Activated T-helper 2 cell treated with anti-CD3 and anti-CD28 coated beads, Interferon-gamma antibody, Interleukin-2, Interleukin-4, amounts not matched to agents 10 μg/mL and 5 μg/mL and 100 μg/mL, durations not matched to agents 14 hours and 24 hours and 36 hours (primary cell): ENCODE measurements around the gene KRT9. TPM values are rescaled to one million over a fixed set of nuclear protein-coding genes. Genes with fewer than 3 reads are reported as not detected.
"Not testable (repeated sequence)": the region's sequence is repeated elsewhere in the genome, so short reads cannot be mapped to it uniquely, and the experiment has no call there.

Experiments
- DNase-seq: peaks from one replicate; pipeline ENCODE4 v3.0.0; 2021; ENCODE audit warnings: low spot score
- H3K27ac Mint-ChIP-seq: one replicate; pipeline ENCODE4 v1.8.0; 2021; ENCODE audit warnings: mixed read lengths
- H3K27me3 Mint-ChIP-seq: one replicate; pipeline ENCODE4 v1.8.0; 2021; ENCODE audit warnings: low read depth, mixed read lengths
- H3K36me3 Mint-ChIP-seq: one replicate; pipeline ENCODE4 v1.8.0; 2021; ENCODE audit warnings: low read depth, mixed read lengths
- H3K4me1 Mint-ChIP-seq: one replicate; pipeline ENCODE4 v1.8.0; 2021; ENCODE audit warnings: low read depth, mixed read lengths
- H3K4me3 Mint-ChIP-seq: one replicate; pipeline ENCODE4 v1.8.0; 2021; ENCODE audit warnings: low read depth, mild to moderate bottlenecking, moderate library complexity, mixed read lengths
- H3K9me3 Mint-ChIP-seq: one replicate; pipeline ENCODE4 v1.8.0; 2021; ENCODE audit warnings: mixed read lengths
- intact Hi-C: fragments of 100-400 bp; cut with micrococcal nuclease; formaldehyde crosslinking; loops from one replicate; pipeline ENCODE4 v1.15.1; 2023
- total RNA-seq: library from RNA; stranded (reverse); gene quantifications from 2 replicates; pipeline ENCODE4 v1.2.3, GENCODE V29; 2022

Gene KRT9
- total RNA-seq, 1 donor from 2014 or later, result not detected

DNA sequence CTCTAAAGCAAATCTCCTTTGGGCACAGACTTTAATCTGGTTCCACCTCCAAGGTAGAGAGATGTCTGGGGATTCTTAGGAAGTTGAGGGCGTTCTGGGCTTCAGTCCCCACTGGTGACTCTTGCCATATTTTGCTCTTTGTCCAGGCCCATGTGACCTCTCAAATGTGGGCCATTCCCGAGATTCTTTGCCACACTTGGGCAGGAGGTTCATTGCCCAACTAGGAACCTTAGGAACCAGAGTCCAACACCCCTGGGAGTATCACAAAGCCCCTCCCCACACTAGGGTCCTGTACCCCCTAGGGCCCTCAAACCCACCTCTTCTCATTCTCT, 8.4 kb upstream of the KRT9 start:
- H3K27ac Mint-ChIP-seq, result no peak overlapping the region
- H3K27me3 Mint-ChIP-seq, result peaks cover 13% of the 10 kb centered on the region
- DNase-seq, result no peak
- H3K4me1 Mint-ChIP-seq, result no peaks in the 10 kb centered on the region
- intact Hi-C loops, result no loop called here
- H3K36me3 Mint-ChIP-seq, result no peaks in the 10 kb centered on the region
- no peak overlapping the region for H3K4me3 Mint-ChIP-seq
- no peaks in the 10 kb centered on the region for H3K9me3 Mint-ChIP-seq

DNA sequence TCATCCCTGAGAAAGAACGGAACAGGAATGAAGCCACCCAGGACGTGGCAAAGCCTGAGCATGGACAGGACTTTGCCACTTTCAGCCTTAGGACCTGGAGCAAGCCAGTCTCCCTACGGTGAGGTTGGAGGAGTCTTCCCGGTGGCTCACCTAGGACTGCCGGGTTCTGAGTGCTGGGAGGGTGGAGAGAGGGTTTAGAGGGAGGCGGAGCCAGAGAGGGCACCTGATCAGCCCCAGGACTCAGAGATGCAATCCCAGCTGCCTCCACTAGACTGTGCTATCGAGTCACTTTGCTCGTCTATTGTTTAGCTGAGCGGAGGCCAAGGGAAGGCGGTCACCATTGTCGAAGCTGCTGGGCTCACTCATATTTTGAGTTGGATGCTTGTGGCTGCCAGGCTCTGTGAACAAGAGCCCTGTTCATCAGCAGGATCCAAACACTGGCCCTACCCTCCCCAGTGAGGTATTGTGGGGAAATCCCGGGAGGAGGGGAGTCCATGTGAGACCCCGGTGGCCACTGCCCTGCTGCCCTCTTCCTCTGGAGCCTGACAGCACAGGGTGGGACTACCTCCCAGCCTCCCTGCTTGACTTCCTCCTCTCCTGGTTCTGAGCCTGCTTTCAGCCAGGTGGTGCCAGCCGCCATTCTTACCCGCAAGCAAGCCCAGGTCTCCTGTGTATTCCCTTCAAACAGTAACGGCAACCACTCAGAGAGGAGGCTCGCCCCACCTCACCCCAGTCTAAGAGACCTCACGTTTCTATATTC, 7.8 kb upstream of the KRT9 start:
- intact Hi-C loops, result no loop called here
- peak; percentile 73 for DNase-seq
- H3K9me3 Mint-ChIP-seq, result no peaks in the 10 kb centered on the region
- peaks cover 13% of the 10 kb centered on the region for H3K27me3 Mint-ChIP-seq
- H3K4me1 Mint-ChIP-seq, result no peaks in the 10 kb centered on the region
- no peak overlapping the region for H3K4me3 Mint-ChIP-seq
- H3K27ac Mint-ChIP-seq, result no peak overlapping the region
- H3K36me3 Mint-ChIP-seq, result no peaks in the 10 kb centered on the region

DNA sequence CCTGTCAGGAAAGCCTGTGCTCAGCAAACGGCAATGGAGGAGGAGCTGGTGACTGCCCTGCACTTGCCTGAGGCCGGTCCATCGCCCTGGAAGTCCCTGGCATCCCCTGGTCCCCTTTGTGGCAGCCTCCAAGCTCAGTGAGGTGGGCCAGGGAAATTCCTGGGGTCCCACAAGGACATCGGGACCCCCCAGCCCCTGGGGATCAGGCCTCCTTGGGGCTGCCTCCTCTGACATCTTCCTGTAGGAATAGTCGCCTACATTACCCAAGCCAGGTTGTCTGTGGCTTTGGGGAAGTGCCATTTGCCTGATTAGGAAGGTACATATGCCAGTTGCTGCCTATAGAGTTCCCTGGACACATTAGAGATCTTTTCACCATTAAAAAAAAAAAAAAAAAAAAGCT, 7.1 kb upstream of the KRT9 start:
- H3K27ac Mint-ChIP-seq, result no peak overlapping the region
- H3K4me3 Mint-ChIP-seq, result no peak overlapping the region
- H3K9me3 Mint-ChIP-seq, result no peaks in the 10 kb centered on the region
- DNase-seq, result no peak
- H3K36me3 Mint-ChIP-seq, result no peaks in the 10 kb centered on the region
- H3K27me3 Mint-ChIP-seq, result peaks cover 13% of the 10 kb centered on the region
- no peaks in the 10 kb centered on the region for H3K4me1 Mint-ChIP-seq
- intact Hi-C loops, result no loop called here

DNA sequence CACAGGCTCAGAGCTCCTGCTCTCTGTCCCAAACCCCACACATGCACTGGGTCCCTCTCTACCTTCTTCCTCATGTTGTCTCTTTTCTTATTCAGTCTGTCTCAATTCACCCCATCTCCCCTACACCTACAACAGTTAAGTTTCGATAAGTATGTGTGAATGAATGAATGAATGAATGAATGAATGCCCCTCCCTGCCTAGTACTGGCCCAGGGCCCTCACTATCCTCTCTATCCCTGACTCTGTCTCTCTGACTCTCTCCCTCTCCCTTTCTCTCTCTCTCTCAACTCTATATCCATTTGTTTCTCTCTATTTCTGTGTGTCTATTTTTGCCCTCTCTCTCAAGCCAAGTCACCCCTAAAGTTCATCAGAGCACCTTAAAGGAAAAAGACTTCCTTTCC, 6.7 kb upstream of the KRT9 start:
- Mint-ChIP-seq H3K9me3 (no peaks in the 10 kb centered on the region), H3K27ac (no peak overlapping the region), H3K36me3 (no peaks in the 10 kb centered on the region), H3K27me3 (peaks cover 13% of the 10 kb centered on the region), H3K4me1 (no peaks in the 10 kb centered on the region), H3K4me3 (no peak overlapping the region)
- DNase-seq, result no peak
- intact Hi-C loops, result no loop called here

DNA sequence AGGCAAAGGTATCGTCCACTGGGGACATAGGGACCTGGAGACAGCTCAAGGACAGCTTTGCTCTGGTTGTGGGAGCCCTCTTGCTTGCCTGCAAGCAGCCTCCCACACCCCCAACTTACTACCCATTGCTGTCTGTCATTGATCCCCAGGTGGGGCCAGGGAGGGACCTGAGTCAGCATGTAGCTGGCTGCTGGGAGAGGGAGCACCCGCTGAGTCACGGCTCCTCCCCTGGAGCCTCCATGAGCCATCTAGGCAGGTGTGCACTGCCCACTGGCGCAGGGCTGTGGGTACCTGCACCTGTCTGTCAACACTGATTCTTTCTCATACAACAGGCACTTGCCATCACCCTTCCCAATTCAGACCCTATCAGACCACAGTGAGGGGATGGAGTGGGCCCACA, 4.9 kb upstream of the KRT9 start:
- H3K4me3 Mint-ChIP-seq, H3K4me1 Mint-ChIP-seq, intact Hi-C loops, H3K36me3 Mint-ChIP-seq, H3K27ac Mint-ChIP-seq, H3K9me3 Mint-ChIP-seq, DNase-seq: not testable (repeated sequence)
- peaks cover 16% of the 10 kb centered on the region for H3K27me3 Mint-ChIP-seq

DNA sequence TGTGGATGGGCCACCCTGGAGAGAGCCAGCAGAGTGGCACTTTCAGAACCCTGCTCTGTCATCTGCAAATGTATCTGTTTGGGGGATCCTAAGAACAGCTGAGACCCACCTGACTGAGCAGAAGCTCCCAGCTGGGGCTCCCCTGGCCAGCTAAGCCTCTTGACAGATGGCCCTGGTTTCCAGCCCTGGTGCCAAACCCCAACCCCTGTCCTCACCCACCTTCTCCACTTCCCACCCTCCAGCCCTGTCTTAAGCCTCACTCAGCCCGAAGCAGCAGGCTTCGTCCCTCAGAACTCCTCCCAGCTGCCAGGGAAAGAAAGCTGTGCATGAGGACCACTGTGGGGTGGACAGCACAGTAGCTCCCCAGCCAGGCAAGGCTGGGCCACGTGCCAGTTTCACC, 3.5 kb upstream of the KRT9 start:
- Mint-ChIP-seq H3K4me1 (no peaks in the 10 kb centered on the region), H3K9me3 (no peaks in the 10 kb centered on the region), H3K27ac (no peak overlapping the region), H3K27me3 (peaks cover 17% of the 10 kb centered on the region), H3K4me3 (no peak overlapping the region), H3K36me3 (no peaks in the 10 kb centered on the region)
- intact Hi-C loops, result no loop called here
- DNase-seq, result no peak

DNA sequence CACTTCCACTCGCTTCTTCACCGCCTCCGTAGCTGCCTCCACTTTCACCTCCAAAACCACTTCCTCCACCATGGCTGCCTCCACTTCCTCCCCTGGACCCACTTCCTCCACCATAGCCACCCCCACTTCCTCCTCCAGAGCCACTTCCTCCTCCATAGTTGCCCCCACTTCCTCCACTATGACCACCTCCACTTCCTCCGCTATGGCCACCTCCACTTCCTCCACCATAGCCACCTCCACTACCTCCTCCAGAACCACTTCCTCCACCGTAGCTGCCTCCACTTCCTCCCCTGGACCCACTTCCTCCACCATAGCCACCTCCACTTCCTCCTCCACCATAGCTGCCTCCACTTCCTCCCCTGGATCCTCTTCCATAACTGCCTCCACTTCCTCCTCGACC, 4.5 kb downstream of the KRT9 start:
- no peak overlapping the region for H3K4me3 Mint-ChIP-seq
- no peaks in the 10 kb centered on the region for H3K36me3 Mint-ChIP-seq
- no peaks in the 10 kb centered on the region for H3K4me1 Mint-ChIP-seq
- peaks cover 13% of the 10 kb centered on the region for H3K27me3 Mint-ChIP-seq
- peaks cover 17% of the 10 kb centered on the region for H3K9me3 Mint-ChIP-seq
- peak overlapping the region; percentile 60 for H3K27ac Mint-ChIP-seq
- intact Hi-C loops, result no loop called here
- DNase-seq, result no peak

DNA sequence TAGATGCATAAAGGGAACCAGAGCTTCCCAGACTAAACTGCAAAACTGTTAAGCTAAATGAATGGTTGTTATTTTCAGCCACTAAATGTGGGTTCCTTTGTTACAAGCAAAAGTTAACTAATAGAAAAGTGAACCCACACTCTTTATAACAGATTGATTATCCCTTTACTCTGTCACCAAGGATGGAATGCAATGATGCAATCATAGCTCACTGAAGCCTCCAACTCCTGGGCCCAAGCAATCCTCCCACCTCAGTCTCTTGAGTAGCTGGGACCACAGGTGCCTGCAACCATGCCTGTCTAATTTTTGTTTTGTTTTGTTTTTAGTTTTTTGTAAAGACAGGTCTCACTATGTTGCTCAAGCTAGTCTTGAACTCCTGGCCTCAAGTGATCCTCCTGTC, 6.5 kb downstream of the KRT9 start:
- no peak for DNase-seq
- peaks cover 17% of the 10 kb centered on the region for H3K9me3 Mint-ChIP-seq
- H3K4me3 Mint-ChIP-seq, result no peak overlapping the region
- H3K4me1 Mint-ChIP-seq, result no peaks in the 10 kb centered on the region
- H3K27ac Mint-ChIP-seq, result no peak overlapping the region
- H3K27me3 Mint-ChIP-seq, result peaks cover 13% of the 10 kb centered on the region
- intact Hi-C loops, result no loop called here
- H3K36me3 Mint-ChIP-seq, result no peaks in the 10 kb centered on the region

DNA sequence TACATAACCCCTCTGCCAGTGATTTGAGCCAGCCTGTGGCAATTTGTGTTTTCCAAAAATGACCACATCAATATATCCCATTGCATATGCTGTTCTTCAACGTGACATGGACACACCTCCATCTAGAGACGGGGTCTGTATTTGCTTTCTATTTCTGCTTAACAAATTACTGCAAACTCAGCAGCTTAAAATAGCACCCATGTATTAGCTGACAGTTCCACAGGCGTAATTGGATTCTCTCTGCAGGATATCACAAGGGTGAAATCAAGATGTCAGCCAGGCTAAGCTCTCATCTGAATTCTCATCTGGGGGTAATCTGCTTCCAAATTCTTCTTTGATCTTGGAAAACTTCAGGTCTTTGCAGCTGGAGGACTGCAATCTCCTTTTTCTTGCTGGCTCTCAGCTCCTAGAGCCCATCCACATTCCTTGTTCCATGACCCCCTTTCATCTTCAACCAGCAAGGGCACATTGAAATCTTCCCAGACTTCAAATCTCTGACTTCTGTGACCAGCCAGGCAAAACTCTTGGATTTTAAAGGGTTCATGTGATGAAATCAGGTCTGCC, 8.2 kb downstream of the KRT9 start:
- Mint-ChIP-seq H3K9me3 (peaks cover 15% of the 10 kb centered on the region), H3K4me1 (no peaks in the 10 kb centered on the region), H3K4me3 (no peak overlapping the region), H3K36me3 (no peaks in the 10 kb centered on the region), H3K27me3 (peaks cover 20% of the 10 kb centered on the region), H3K27ac (no peak overlapping the region)
- intact Hi-C loops, result no loop called here
- no peak for DNase-seq

DNA sequence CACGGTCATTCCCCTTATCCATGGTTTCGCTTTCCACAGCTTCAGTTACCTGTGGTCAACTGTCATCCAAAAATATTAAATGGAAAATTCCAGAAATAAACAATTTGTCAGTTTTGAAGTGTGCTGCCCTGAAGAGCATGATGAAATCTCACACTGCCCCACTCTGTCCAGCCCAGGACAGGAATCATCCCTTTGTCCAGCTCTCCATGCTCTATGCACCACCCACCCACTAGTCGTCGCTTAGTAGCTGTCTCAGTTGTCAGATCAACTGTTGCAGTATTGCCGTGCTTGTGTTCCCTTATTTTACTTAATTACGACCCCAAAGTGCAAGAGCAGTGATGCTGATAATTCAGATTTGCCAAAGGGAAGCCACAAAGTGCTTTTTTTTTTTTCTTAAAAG, 10.3 kb downstream of the KRT9 start:
- intact Hi-C loops, result no loop called here
- Mint-ChIP-seq H3K4me3 (no peak overlapping the region), H3K27ac (no peak overlapping the region), H3K36me3 (no peaks in the 10 kb centered on the region), H3K9me3 (no peaks in the 10 kb centered on the region), H3K27me3 (peaks cover 23% of the 10 kb centered on the region), H3K4me1 (no peaks in the 10 kb centered on the region)
- DNase-seq, result no peak

DNA sequence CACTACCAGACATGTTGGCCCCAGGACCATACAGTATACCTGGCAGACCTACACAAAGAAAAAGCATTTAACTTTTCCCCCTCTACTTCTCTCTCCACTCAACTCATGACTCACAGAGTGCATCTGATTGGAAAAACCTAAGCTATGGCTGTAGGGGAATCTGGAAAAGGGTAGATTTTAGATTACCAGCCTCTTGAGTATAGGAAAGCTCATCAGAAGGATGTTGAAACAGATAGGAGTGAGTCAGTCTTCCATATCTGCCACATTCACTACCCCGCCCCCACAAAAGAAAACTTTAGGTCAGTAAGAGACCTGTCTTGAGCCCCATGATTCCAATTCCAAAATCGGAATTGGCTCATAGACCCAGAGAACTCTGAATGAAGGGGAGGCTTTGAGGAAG, 12.3 kb downstream of the KRT9 start:
- no peaks in the 10 kb centered on the region for H3K9me3 Mint-ChIP-seq
- no peaks in the 10 kb centered on the region for H3K4me1 Mint-ChIP-seq
- DNase-seq, result no peak
- H3K27ac Mint-ChIP-seq, result no peak overlapping the region
- H3K4me3 Mint-ChIP-seq, result no peak overlapping the region
- H3K27me3 Mint-ChIP-seq, result peaks cover 23% of the 10 kb centered on the region
- H3K36me3 Mint-ChIP-seq, result no peaks in the 10 kb centered on the region
- intact Hi-C loops, result no loop called here

DNA sequence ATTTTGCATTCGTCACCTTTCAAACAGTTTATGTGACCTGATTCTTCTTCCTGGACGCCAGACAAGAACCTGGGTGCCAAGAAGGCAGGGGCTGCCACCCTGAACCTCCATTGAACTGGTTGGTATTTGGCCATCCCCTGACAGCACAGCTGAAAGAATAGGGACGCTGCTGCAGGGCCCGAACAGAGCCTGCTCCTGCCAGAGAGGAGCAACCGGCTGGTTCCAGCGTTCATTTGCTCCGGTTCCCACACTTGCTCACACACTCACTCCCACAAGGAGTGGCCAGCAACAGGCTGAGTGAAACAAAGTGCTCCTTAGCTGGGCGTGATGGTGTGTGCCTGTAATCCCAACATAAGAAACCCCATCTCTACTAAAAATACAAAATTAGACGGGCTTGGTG, 14.9 kb downstream of the KRT9 start:
- no peaks in the 10 kb centered on the region for H3K4me1 Mint-ChIP-seq
- no peaks in the 10 kb centered on the region for H3K9me3 Mint-ChIP-seq
- H3K4me3 Mint-ChIP-seq, result no peak overlapping the region
- H3K27me3 Mint-ChIP-seq, result peaks cover 20% of the 10 kb centered on the region
- DNase-seq, result no peak
- no peaks in the 10 kb centered on the region for H3K36me3 Mint-ChIP-seq
- H3K27ac Mint-ChIP-seq, result no peak overlapping the region
- intact Hi-C loops, result no loop called here

DNA sequence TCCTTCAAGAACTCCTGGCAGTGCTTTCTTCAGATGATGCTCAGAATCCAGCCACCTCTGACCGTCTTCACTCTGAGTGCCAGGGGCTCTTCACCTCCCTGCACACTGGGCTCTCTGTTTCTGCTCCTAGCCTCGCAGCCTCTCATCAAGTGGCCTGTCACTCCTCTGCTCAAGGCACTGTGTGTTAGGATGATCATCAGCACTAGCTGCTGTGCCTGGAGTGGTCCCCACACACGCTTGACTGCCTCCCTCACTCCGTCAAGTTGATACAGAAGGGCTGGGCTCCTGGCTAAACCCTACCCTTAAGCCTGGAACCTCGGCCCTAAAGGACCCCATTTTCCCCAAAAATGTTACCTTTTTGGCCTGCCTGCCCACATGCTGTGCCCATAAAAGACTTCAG, 15.6 kb downstream of the KRT9 start:
- no peak overlapping the region for H3K27ac Mint-ChIP-seq
- H3K36me3 Mint-ChIP-seq, result no peaks in the 10 kb centered on the region
- H3K4me3 Mint-ChIP-seq, result no peak overlapping the region
- no peak for DNase-seq
- intact Hi-C loops, result no loop called here
- peaks cover 17% of the 10 kb centered on the region for H3K27me3 Mint-ChIP-seq
- H3K9me3 Mint-ChIP-seq, result no peaks in the 10 kb centered on the region
- no peaks in the 10 kb centered on the region for H3K4me1 Mint-ChIP-seq
